Epithelial cell of esophagus (primary cell): Measurements from ENCODE around the gene ABI1.

Source experiments
- DNase-seq: peaks from one replicate; pipeline ENCODE4 v3.0.0; 2010; ENCODE audit warnings: low read depth
- H3K4me3 ChIP-seq: 2 replicates; pipeline ENCODE4 v1.5.1; 2011; ENCODE audit warnings: mild to moderate bottlenecking, low read length, control low read depth
- TF ChIP-seq, protein P1 (sequence below): IDR thresholded peaks from 2 replicates; pipeline ENCODE4 v1.5.1; 2011; ENCODE audit warnings: low read depth, mild to moderate bottlenecking, low read length, control low read depth, inconsistent platforms; ENCODE audit not compliant: insufficient read depth; ENCODE audit errors: missing control alignments

Gene ABI1

DNA sequence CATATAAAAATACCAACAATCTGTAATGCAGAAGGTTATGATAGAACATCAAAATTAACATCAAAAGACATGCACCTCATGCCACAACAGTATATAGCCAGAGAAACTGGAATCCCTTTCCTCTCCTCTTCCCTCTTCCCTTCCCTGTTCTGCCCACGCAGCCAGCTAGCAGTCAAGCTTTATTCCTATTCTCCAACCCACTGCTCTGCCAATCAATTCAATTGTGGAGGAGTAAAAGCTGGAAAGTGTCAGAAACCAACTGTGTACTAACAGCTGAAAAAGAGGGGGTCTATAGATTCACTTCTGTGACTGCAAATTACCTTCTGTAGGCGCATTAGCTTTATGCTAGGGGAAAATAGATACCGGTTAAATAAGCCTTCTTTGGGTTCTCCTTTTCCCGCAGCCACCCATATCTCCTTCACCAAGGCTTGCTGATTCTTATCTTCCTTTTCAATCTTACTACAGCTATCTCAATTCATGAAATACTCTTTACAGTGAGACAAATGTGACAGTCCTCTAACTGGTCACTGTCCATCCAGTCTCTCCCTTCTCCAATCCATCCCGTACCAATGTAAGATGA is 16.3 kb downstream of the ABI1 start:
- TF ChIP-seq, protein P1, sequence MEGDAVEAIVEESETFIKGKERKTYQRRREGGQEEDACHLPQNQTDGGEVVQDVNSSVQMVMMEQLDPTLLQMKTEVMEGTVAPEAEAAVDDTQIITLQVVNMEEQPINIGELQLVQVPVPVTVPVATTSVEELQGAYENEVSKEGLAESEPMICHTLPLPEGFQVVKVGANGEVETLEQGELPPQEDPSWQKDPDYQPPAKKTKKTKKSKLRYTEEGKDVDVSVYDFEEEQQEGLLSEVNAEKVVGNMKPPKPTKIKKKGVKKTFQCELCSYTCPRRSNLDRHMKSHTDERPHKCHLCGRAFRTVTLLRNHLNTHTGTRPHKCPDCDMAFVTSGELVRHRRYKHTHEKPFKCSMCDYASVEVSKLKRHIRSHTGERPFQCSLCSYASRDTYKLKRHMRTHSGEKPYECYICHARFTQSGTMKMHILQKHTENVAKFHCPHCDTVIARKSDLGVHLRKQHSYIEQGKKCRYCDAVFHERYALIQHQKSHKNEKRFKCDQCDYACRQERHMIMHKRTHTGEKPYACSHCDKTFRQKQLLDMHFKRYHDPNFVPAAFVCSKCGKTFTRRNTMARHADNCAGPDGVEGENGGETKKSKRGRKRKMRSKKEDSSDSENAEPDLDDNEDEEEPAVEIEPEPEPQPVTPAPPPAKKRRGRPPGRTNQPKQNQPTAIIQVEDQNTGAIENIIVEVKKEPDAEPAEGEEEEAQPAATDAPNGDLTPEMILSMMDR = no peak
- DNase-seq = no peak
- H3K4me3 ChIP-seq = no peak overlapping the region

DNA sequence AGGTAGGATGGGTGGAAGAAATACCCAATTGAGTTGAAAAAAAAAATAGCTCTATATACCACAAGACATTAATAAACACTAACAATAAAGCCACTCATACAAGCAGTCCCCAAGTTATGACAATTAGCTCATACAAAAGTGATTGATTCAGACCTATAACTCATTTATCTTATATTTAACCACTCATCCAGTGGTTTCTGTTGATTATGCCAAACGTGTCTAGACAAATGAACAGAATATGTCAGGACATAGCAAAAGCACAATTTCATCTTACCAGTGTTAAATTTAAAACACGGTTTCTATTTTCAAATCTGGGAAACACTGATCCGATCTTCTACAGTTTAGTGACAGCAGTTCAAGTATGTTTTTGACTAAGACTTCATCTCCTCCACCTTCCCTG is 17.0 kb downstream of the ABI1 start:
- TF ChIP-seq, protein P1 = no peak
- H3K4me3 ChIP-seq = no peak overlapping the region
- peak; percentile 79 for DNase-seq

DNA sequence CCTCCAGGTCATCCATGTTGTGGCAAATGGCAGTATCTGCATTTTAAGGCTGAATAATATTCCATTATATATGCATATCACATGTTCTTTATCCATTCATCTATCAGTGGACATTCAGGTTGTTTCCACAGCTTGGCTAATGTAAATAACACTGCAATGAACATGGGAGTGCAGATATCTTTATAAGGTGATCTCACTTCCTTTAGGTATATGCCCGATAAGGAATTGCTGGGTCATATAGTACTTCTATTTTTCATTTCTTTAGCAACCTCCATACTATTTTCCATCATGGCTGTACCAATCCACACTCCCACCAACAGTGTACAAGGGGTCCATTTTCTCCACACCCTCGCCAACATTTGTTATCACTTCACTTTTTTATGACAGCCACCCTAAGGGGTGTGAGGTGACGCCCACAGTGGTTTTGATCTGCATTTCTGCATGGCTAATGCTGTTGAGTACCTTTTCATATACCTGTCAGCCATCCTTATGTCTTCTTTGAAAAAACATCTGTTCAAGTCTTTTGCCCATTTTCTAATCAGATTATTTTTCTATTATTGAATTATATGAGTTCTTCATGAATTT is 18.9 kb downstream of the ABI1 start:
- no peak for DNase-seq
- no peak overlapping the region for H3K4me3 ChIP-seq
- TF ChIP-seq, protein P1 = no peak

DNA sequence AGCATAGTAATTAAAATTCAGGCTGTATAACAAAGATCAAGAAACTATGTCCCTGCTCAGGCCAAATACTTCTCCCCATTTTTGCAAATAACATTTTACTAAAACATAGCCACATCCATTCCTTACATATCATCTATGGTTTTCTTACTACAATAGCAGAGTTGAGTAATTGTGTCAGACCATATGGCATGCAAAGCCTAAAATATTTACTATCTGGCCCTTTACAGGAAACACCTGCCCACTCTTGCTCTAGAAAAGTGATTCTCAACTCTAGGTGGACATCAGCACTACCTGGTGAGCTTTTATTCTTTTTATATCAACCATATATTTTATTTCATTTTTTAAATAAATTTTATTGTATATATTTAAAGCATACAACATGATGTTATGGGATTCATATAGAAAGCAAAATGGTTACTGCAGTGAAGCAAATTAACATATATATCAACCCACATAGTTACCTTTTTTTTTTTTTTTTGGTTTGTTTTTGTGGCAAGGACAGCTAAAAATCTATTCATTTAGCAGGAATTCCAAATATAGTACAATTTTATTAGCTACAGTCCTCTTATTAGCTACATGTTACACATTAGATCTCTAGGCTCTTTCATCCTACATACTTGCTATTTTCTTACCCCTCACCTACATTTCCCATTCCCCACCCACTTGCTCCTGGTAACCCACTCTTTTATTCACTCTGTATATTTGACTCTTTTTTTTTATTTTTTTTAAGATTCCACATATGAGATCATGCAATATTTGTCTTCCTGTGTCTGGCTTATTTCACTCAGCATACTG is 19.6 kb downstream of the ABI1 start:
- TF ChIP-seq, protein P1 = no peak
- DNase-seq = no peak
- H3K4me3 ChIP-seq = no peak overlapping the region

DNA sequence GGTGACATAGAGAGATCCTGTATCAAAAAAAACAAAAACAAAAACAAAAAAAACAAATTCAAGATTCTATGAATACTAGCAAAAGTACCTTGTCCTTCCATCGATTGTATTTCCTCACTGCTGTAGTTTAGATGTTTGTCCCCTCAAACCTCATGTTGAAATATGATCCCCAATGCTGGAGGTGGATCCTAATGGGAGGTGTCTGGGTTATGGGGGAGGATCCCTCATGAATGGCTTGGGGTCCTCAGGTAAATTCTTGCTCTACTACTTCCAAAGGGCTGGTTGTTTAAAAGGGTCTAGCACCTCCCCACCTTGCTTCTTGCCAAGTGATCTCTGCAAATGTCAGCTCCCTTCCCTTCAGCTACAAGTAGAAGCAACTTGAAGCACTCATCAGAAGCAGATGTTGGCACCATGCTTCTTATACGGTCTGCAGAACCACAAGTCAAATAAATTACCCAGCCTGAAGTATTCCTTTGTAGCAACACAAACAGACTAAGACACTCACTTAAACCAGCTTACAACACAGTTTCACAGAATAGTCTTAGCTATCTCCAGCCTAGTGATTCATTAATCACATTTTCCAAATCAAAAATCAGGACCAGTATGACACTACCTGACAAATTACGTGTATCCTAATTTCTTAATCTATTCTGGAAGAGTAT is 20.7 kb downstream of the ABI1 start:
- DNase-seq = no peak
- TF ChIP-seq, protein P1 = no peak
- no peak overlapping the region for H3K4me3 ChIP-seq

DNA sequence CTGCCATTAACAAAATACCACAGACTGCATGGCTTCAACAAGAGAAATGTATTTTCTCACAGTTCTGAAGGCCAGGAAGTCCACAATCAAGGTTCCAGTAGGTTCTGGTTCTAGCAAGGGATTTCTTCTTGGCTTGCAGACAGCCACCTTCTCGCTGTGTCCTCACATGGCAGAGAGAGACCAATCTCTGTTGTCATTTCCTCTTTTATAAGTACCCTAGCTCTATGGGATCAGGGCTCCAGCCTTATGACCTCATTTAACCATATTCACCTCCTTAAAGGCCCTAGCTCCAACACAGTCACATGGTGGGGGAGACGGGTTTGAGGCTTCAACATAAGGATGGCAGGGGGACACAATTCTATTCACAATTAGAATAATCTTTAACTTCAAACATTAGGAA is 23.6 kb downstream of the ABI1 start:
- TF ChIP-seq, protein P1 = no peak
- H3K4me3 ChIP-seq = no peak overlapping the region
- no peak for DNase-seq
